Pancreas (tissue), 10 donors: ENCODE results near the gene CNOT4. TPM values are rescaled to one million over a fixed set of nuclear protein-coding genes. Genes with fewer than 3 reads are reported as not detected.

Experiments used
- ATAC-seq, 4 donors: fragments of 200-7000 bp; cut with Tn5 transposase; one replicate each; pipeline versions ENCODE4 v1.8.0 to v1.9.1; 2020; ENCODE audit warnings: mild to moderate bottlenecking in 4 of 4, moderate library complexity in 4 of 4
- DNase-seq, 6 donors: peaks; one replicate each; pipeline ENCODE4 v3.0.0-alpha.2; 2020
- FAIRE-seq: peaks from 2 replicates; lab custom pipeline; 2012; peaks lifted over from hg19 to GRCh38; lab: Jason Lieb, UNC
- H3K27ac ChIP-seq, 4 donors: fragments of 200-600 bp; sonication (generic); 1 replicate in 3 of 4; 2 replicates in 1 of 4; pipeline versions ENCODE4 v1.5.0 to v1.8.0; 2020
- H3K27me3 ChIP-seq, 4 donors: fragments of 200-600 bp; one replicate each; pipeline ENCODE4 v1.8.0; 2021
- H3K36me3 ChIP-seq, 3 donors: fragments of 200-600 bp; sonication (generic) in 1 of 3; one replicate each; pipeline versions ENCODE4 v1.5.0 to v1.8.0; 2020 to 2021
- H3K4me1 ChIP-seq, 3 donors: fragments of 200-600 bp; one replicate each; pipeline ENCODE4 v1.8.0; 2021
- H3K4me3 ChIP-seq, 4 donors: fragments of 200-600 bp; sonication (generic) in 2 of 4; one replicate each; pipeline versions ENCODE4 v1.5.0 to v1.8.0; 2020 to 2021
- H3K9me3 ChIP-seq, 4 donors: fragments of 200-600 bp; one replicate each; pipeline ENCODE4 v1.8.0; 2021
- CTCF ChIP-seq, 4 donors: fragments of 200-600 bp; sonication (generic) in 3 of 4; IDR thresholded peaks; one replicate each; pipeline versions ENCODE4 v1.5.0 to v1.8.0; 2021; ENCODE audit warnings: antibody characterized with exemption in 4 of 4
- WGBS, 2 donors: extraction: QIAGEN DNeasy Blood & Tissue Kit; methylation state at CpG; one replicate each; pipeline ENCODE4 v1.1.7; 2013; 5-methylcytosine and 5-hydroxymethylcytosine counted together
- intact Hi-C, 3 donors: fragments of 100-400 bp; cut with DNase I; formaldehyde crosslinking; loops; one replicate each; pipeline versions ENCODE4 v1.11.1 to v1.14.2; 2022
- polyA plus RNA-seq, 2 donors: library from polyadenylated mRNA; stranded (reverse); fragments of 200-250 nt; gene quantifications; one replicate each; pipeline ENCODE4 v1.2.3, GENCODE V29; 2013
- total RNA-seq, 6 donors: library from RNA; stranded (reverse); fragmentation: NEBNext Ultra II Directional in 4 of 6; extraction: Animal tissue kit (Norgen Biotek cat#: 25700) in 4 of 6; gene quantifications; one replicate each; pipeline versions ENCODE4 v1.2.1 to v1.2.4, GENCODE V29; 2021 to 2023
- donor health status: healthy with polysubstance abuse.
- donor health status: DM: no; HTN: no; CAD: no; lungs with moderate emphysema.
- donor health status: DM: no; HTN: no; CAD: no.
- donor health status: control.
- donor health status: control.
- donor health status: Bipolar disorder and iron deficiency.
- donor health status: DM: yes; HTN: yes; CAD: no.
- donor health status: DM: no; HTN: no; CAD: no.
- donor health status: DM: no; HTN: no; CAD: no.
- donor health status: DM: yes; HTN: yes; CAD: no.

Gene CNOT4
- total and polyA plus RNA-seq, 8 donors: 5.5 to 15.0 (median 10.3) TPM

- Histone ChIP-seq H3K36me3 (no peaks in the 10 kb centered on the region), H3K4me1 (no peaks in the 10 kb centered on the region), H3K4me3 (no peak overlapping the region), H3K27me3 (no peaks in the 10 kb centered on the region), H3K27ac (no peak overlapping the region), H3K9me3 (no peaks in the 10 kb centered on the region)
- no peak for DNase-seq
- no peak for ATAC-seq
- 41 to 42% methylated on average over 3 of the region's 3 CpGs for WGBS, 2 donors
- no peak for TF ChIP-seq CTCF (IDR thresholded peaks at IDR 0.05)
- intact Hi-C loops: no loop called here
- no peak for FAIRE-seq
Observed at GRCh38 chr7:135538376-135538775, 28.5 kb upstream of the CNOT4 start.

GRCh38 chr7:135537905-135538304 is 28.0 kb upstream of the CNOT4 start:
- no peaks in the 10 kb centered on the region for H3K4me1 ChIP-seq
- TF ChIP-seq CTCF (IDR thresholded peaks at IDR 0.05): no peak
- no peak for ATAC-seq
- DNase-seq: no peak
- FAIRE-seq: no peak
- H3K9me3 ChIP-seq: no peaks in the 10 kb centered on the region
- no peak overlapping the region for H3K4me3 ChIP-seq
- intact Hi-C loops: no loop called here
- no peaks in the 10 kb centered on the region for H3K27me3 ChIP-seq
- no peak overlapping the region for H3K27ac ChIP-seq
- no peaks in the 10 kb centered on the region for H3K36me3 ChIP-seq

- no peak overlapping the region for H3K27ac ChIP-seq
- no peaks in the 10 kb centered on the region for H3K27me3 ChIP-seq
- no peaks in the 10 kb centered on the region for H3K9me3 ChIP-seq
- WGBS, 2 donors: 68 to 84% methylated on average over 1 of the region's 1 CpG
- no peak for DNase-seq
- ATAC-seq: no peak
- FAIRE-seq: no peak
- no peak for TF ChIP-seq CTCF (IDR thresholded peaks at IDR 0.05)
- H3K4me3 ChIP-seq: no peak overlapping the region
- intact Hi-C loops: no loop called here
- H3K4me1 ChIP-seq: no peaks in the 10 kb centered on the region
- no peaks in the 10 kb centered on the region for H3K36me3 ChIP-seq
Observed at GRCh38 chr7:135537453-135537852, 27.6 kb upstream of the CNOT4 start.

GRCh38 chr7:135536150-135536549 is 26.2 kb upstream of the CNOT4 start:
- Histone ChIP-seq H3K36me3 (no peaks in the 10 kb centered on the region), H3K4me1 (no peaks in the 10 kb centered on the region), H3K4me3 (no peak overlapping the region), H3K27ac (no peak overlapping the region), H3K27me3 (no peaks in the 10 kb centered on the region), H3K9me3 (no peaks in the 10 kb centered on the region)
- intact Hi-C loops: no loop called here
- FAIRE-seq (no peak), ATAC-seq (no peak), DNase-seq (no peak)
- WGBS, 2 donors: 68 to 69% methylated on average over 7 of the region's 7 CpGs
- no peak for TF ChIP-seq CTCF (IDR thresholded peaks at IDR 0.05)

GRCh38 chr7:135527025-135527424 is 17.1 kb upstream of the CNOT4 start:
- intact Hi-C loops: no loop called here
- no peak overlapping the region for H3K27ac ChIP-seq
- no peak overlapping the region for H3K4me3 ChIP-seq
- H3K36me3 ChIP-seq: no peaks in the 10 kb centered on the region
- H3K4me1 ChIP-seq: no peaks in the 10 kb centered on the region
- no peak for TF ChIP-seq CTCF (IDR thresholded peaks at IDR 0.05)
- 63 to 69% methylated on average over 3 of the region's 3 CpGs for WGBS, 2 donors
- no peak for ATAC-seq
- no peaks in the 10 kb centered on the region for H3K27me3 ChIP-seq
- FAIRE-seq: no peak
- H3K9me3 ChIP-seq: no peaks in the 10 kb centered on the region
- no peak for DNase-seq
